HG03521 (cell line): ENCODE results near the gene PHKA2.
A peak's percentile ranks its signal among the peaks of the same experiment; 100 is the strongest.
"Not testable (repeated sequence)": the region's sequence is repeated elsewhere in the genome, so short reads cannot be mapped to it uniquely, and the experiment has no call there.

ENCODE experiments used
- ATAC-seq: cut with Tn5 transposase; IDR thresholded peaks from one replicate; pipeline ENCODE4 v1.9.1; 2021; ENCODE audit warnings: mild to moderate bottlenecking, moderate library complexity; ENCODE audit not compliant: unreplicated experiment

Gene PHKA2

GRCh38 chrX:18983666-18984380 lies at the start of gene PHKA2:
PHKA2 (minus strand) TSS chrX:18984114; CDS start chrX:18983932, 182 bp downstream.
- ATAC-seq, result peak; percentile 29

- no peak for ATAC-seq
These were observed 46.9 kb upstream of the PHKA2 start for GRCh38 chrX:19030805-19031204.

- no peak for ATAC-seq
These were observed 44.6 kb upstream of the PHKA2 start for GRCh38 chrX:19028560-19028959.

GRCh38 chrX:19024366-19024765 lies 40.5 kb upstream of the PHKA2 start:
- ATAC-seq, result no peak

GRCh38 chrX:19019996-19020395 lies 36.1 kb upstream of the PHKA2 start:
- ATAC-seq, result no peak

GRCh38 chrX:19017271-19017670 lies 33.4 kb upstream of the PHKA2 start:
- ATAC-seq, result no peak

- ATAC-seq, result not testable (repeated sequence)
These were observed 32.7 kb upstream of the PHKA2 start for GRCh38 chrX:19016614-19017013.

- ATAC-seq, result no peak
These were observed 24.0 kb upstream of the PHKA2 start for GRCh38 chrX:19007868-19008267.

- no peak for ATAC-seq
These were observed 23.1 kb upstream of the PHKA2 start for GRCh38 chrX:19007011-19007410.

- no peak for ATAC-seq
These were observed 22.0 kb upstream of the PHKA2 start for GRCh38 chrX:19005909-19006308.

GRCh38 chrX:19003756-19004155 lies 19.8 kb upstream of the PHKA2 start:
- ATAC-seq, result no peak

GRCh38 chrX:18998653-18999052 lies 14.7 kb upstream of the PHKA2 start:
- ATAC-seq, result no peak

GRCh38 chrX:18997916-18998315 lies 14.0 kb upstream of the PHKA2 start:
- no peak for ATAC-seq

GRCh38 chrX:18996536-18996935 lies 12.6 kb upstream of the PHKA2 start:
- no peak for ATAC-seq

- no peak for ATAC-seq
These were observed 11.3 kb upstream of the PHKA2 start for GRCh38 chrX:18995221-18995620.

- no peak for ATAC-seq
These were observed 10.8 kb upstream of the PHKA2 start for GRCh38 chrX:18994713-18995112.

GRCh38 chrX:18992829-18993228 lies 8.9 kb upstream of the PHKA2 start:
- ATAC-seq, result no peak

- ATAC-seq, result no peak
These were observed 1.2 kb upstream of the PHKA2 start for GRCh38 chrX:18985186-18985435.

- ATAC-seq, result peak; percentile 83
These were observed 669 bp upstream of the PHKA2 start for GRCh38 chrX:18984381-18985185.

- ATAC-seq, result no peak
These were observed 2.6 kb downstream of the PHKA2 start for GRCh38 chrX:18981124-18981807.

GRCh38 chrX:18980262-18980661 lies 3.7 kb downstream of the PHKA2 start:
- ATAC-seq, result not testable (repeated sequence)

GRCh38 chrX:18974993-18975392 lies 8.9 kb downstream of the PHKA2 start:
- no peak for ATAC-seq
